A673 (cell line): ENCODE results near the gene TOB2. TPM values are rescaled to one million over a fixed set of nuclear protein-coding genes. Genes with fewer than 3 reads are reported as not detected.
"Not testable (repeated sequence)": the region's sequence is repeated elsewhere in the genome, so short reads cannot be mapped to it uniquely, and the experiment has no call there.

ENCODE experiments used
- BruUV-seq: library from RNA; stranded (reverse); fragments of 400-500 nt; replicated peaks from 2 replicates; lab custom pipeline; 2021; lab: Mats Ljungman, UMichigan
- CTCF ChIA-PET: fragments of 300-600 bp; sonication (Branson Sonifier 250); formaldehyde crosslinking; loops from one replicate; lab custom pipeline; 2022; ENCODE audit warnings: antibody characterized with exemption; lab: Charles Lee
- POLR2A ChIA-PET: fragments of 300-600 bp; sonication (Branson Sonifier 250); formaldehyde crosslinking; loops from one replicate; lab custom pipeline; 2022; ENCODE audit warnings: antibody characterized with exemption; ENCODE audit not compliant: low non-redundant PET; lab: Charles Lee
- DNase-seq: peaks from one replicate; pipeline ENCODE4 v3.0.0-alpha.2; 2015; ENCODE audit warnings: low spot score
- H3K27ac ChIP-seq: fragments of 200-600 bp; sonication (generic); 2 replicates; pipeline ENCODE4 v1.5.1; 2016; ENCODE audit warnings: mixed run types, low read depth, mild to moderate bottlenecking, mixed read lengths, antibody characterized with exemption, low read length; ENCODE audit not compliant: poor library complexity, severe bottlenecking
- H3K27me3 ChIP-seq: fragments of 200-600 bp; sonication (generic); replicated peaks from 2 replicates; pipeline ENCODE4 v1.6.1; 2017; ENCODE audit warnings: mixed run types, low read depth, mild to moderate bottlenecking, mixed read lengths, antibody characterized with exemption, low read length; ENCODE audit not compliant: insufficient read depth, poor library complexity
- H3K36me3 ChIP-seq: fragments of 200-600 bp; sonication (generic); 2 replicates; pipeline ENCODE4 v1.6.1; 2016; ENCODE audit warnings: mixed run types, mild to moderate bottlenecking, mixed read lengths, antibody characterized with exemption, low read length; ENCODE audit not compliant: insufficient read depth, poor library complexity, severe bottlenecking
- H3K4me1 ChIP-seq: fragments of 200-600 bp; sonication (generic); 2 replicates; pipeline ENCODE4 v1.6.1; 2017; ENCODE audit warnings: mixed run types, mild to moderate bottlenecking, mixed read lengths, antibody characterized with exemption, low read length; ENCODE audit not compliant: insufficient read depth, poor library complexity, severe bottlenecking
- H3K4me3 ChIP-seq: fragments of 200-600 bp; sonication (generic); 2 replicates; pipeline ENCODE4 v1.5.1; 2016; ENCODE audit warnings: low read depth, mixed run types, mild to moderate bottlenecking, mixed read lengths, low read length; ENCODE audit not compliant: poor library complexity, severe bottlenecking
- H3K9me3 ChIP-seq: fragments of 200-600 bp; sonication (generic); 2 replicates; pipeline ENCODE4 v1.6.1; 2016; ENCODE audit warnings: mixed run types, low read depth, mild to moderate bottlenecking, mixed read lengths, antibody characterized with exemption, low read length; ENCODE audit not compliant: poor library complexity, severe bottlenecking
- EZH2 ChIP-seq: fragments of 200-600 bp; sonication (generic); IDR thresholded peaks from 2 replicates; pipeline ENCODE4 v1.6.1; 2017; ENCODE audit warnings: borderline replicate concordance, low read depth, mild to moderate bottlenecking, mixed read lengths, antibody characterized with exemption, low read length; ENCODE audit not compliant: poor library complexity, severe bottlenecking
- intact Hi-C: fragments of 100-400 bp; cut with micrococcal nuclease; formaldehyde crosslinking; loops from one replicate; pipeline ENCODE4 v1.10.0; 2022; ENCODE audit not compliant: unreplicated experiment
- total RNA-seq: library from RNA; stranded (reverse); gene quantifications from 2 replicates; pipeline ENCODE4 v1.2.3, GENCODE V29; 2021
- TF ChIP-seq, protein P1 (sequence below): fragments of 300-800, 200-600 bp; sonication (generic); conservative IDR thresholded peaks from 2 replicates; pipeline ENCODE4 v1.5.1; 2017; ENCODE audit warnings: low read depth, mild to moderate bottlenecking, antibody characterized with exemption, low read length, moderate library complexity, mixed read lengths

The TOB2 gene
- total RNA-seq, 1 experiment from 2014 or later = 53.8 TPM

GRCh38 chr22:41405588-41405987 is 41.0 kb downstream of the TOB2 start:
- ChIA-PET CTCF (no interaction called here), POLR2A (interaction anchor here (0.6 kb wide), 1 partner anchor 530 kb away, joined by 3 read pairs; no protein-coding TSS in a partner anchor)
- TF ChIP-seq, protein P1, sequence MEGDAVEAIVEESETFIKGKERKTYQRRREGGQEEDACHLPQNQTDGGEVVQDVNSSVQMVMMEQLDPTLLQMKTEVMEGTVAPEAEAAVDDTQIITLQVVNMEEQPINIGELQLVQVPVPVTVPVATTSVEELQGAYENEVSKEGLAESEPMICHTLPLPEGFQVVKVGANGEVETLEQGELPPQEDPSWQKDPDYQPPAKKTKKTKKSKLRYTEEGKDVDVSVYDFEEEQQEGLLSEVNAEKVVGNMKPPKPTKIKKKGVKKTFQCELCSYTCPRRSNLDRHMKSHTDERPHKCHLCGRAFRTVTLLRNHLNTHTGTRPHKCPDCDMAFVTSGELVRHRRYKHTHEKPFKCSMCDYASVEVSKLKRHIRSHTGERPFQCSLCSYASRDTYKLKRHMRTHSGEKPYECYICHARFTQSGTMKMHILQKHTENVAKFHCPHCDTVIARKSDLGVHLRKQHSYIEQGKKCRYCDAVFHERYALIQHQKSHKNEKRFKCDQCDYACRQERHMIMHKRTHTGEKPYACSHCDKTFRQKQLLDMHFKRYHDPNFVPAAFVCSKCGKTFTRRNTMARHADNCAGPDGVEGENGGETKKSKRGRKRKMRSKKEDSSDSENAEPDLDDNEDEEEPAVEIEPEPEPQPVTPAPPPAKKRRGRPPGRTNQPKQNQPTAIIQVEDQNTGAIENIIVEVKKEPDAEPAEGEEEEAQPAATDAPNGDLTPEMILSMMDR = no peak
- no peak for TF ChIP-seq EZH2
- Histone ChIP-seq H3K9me3 (no peaks in the 10 kb centered on the region), H3K27me3 (no peaks in the 10 kb centered on the region), H3K36me3 (no peaks in the 10 kb centered on the region), H3K4me3 (no peak overlapping the region), H3K4me1 (peaks cover 22% of the 10 kb centered on the region), H3K27ac (no peak overlapping the region)
- DNase-seq = no peak
- intact Hi-C loops = no loop called here
- BruUV-seq = no TSS peak

DNA sequence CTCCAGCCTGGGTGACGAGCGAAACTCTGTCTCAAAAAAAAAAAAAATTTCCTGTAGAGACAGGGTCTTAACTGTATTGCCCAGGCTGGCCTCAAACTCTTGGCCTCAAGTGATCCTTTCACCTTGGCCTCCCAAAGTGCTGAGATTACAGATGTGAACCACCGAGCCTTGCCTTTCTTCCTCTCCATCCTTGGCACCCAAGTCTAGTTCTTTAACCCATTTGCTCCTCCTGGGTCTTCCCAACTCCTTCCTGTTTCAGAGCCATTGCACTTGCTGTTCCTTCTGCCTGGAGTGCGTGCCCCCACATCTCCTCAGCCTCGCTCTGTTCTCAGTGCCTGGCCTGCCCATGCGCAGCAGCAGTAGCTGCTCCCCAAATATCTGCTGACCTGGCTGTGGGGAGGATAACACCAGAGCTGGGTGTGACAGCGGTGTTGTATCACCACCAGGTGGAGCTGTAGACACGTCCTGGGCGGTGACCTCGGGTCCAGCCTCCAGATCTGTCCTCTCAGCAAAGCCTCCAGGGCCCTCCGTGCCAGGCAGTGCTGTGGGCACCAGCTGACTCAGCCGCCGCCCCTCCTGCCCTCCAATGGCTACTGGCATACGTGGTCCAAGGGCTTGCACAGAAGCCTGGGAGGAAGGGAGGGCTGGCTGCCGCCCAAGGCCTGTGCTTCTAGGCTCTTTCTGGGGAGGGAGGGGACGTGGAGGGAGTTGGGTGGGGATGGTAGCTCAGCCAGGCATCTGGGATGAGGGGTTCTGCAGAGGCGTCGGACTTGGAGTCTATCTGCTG is 42.9 kb downstream of the TOB2 start:
- intact Hi-C loops = loop anchor here (5.0 kb wide), 2 partner anchors 129 to 194 kb away; no protein-coding TSS in a partner anchor
- Histone ChIP-seq H3K27me3 (no peaks in the 10 kb centered on the region), H3K4me3 (no peak overlapping the region), H3K36me3 (no peaks in the 10 kb centered on the region), H3K9me3 (no peaks in the 10 kb centered on the region), H3K27ac (no peak overlapping the region), H3K4me1 (peaks cover 22% of the 10 kb centered on the region)
- TF ChIP-seq, protein P1 = peak; percentile 98
- no peak for TF ChIP-seq EZH2
- CTCF ChIA-PET = interaction anchor here (0.5 to 1.4 kb wide), 15 partner anchors 22 to 485 kb away, joined by 3 to 17 read pairs (median 4); partner anchors contain the start of genes ACO2, PHF5A and TEF
- BruUV-seq = no TSS peak
- POLR2A ChIA-PET = no interaction called here
- peak; percentile 87 for DNase-seq

DNA sequence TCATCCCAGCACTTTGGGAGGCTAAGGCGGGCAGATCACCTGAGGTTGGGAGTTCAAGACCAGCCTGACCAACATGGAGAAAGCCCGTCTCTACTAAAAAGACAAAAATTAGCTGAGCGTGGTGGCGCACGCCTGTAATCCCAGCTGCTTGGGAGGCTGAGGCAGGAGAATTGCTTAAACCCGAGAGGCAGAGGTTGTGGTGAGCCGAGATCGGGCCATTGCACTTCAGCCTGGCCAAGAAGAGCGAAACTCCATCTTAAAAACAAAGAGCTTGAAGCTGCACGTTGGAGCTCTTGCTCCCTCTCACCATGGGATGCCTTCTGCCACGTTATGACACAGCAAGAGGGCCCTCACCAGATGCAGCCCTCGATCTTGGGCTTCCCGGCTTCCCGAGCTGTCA is 43.8 kb downstream of the TOB2 start:
- CTCF ChIA-PET = interaction anchor here (0.5 to 1.5 kb wide), 6 partner anchors 99 to 524 kb away, joined by 3 to 6 read pairs (median 4); no protein-coding TSS in a partner anchor
- not testable (repeated sequence) for DNase-seq
- POLR2A ChIA-PET = interaction anchor here (0.6 kb wide), 1 partner anchor 66 kb away, joined by 4 read pairs; the partner anchor contains the start of genes ACO2 and PHF5A

More for the DNA sequence above, 43.8 kb downstream of the TOB2 start:
- peak overlapping the region; percentile 94 for H3K27ac ChIP-seq
- intact Hi-C loops = loop anchor here (1.0 to 5.0 kb wide), 3 partner anchors 114 to 194 kb away; no protein-coding TSS in a partner anchor
- not testable (repeated sequence) for H3K4me3 ChIP-seq, H3K9me3 ChIP-seq, H3K36me3 ChIP-seq, BruUV-seq, H3K27me3 ChIP-seq
- H3K4me1 ChIP-seq = peaks cover 22% of the 10 kb centered on the region
